C4-2B (cell line): Measurements from ENCODE around the gene UQCC3.

Source experiments
- H3K27ac ChIP-seq: fragments of 450-650 bp; 2 replicates; pipeline ENCODE4 v1.5.1; 2017
- ZFX ChIP-seq: fragments of 450-650 bp; IDR thresholded peaks from 2 replicates; pipeline ENCODE4 v1.6.1; 2017
- TF ChIP-seq, protein P1 (sequence below): fragments of 450-650 bp; conservative IDR thresholded peaks from 2 replicates; pipeline ENCODE4 v1.5.1; 2017; ENCODE audit warnings: mild to moderate bottlenecking

The UQCC3 gene

GRCh38 chr11:62677714-62678113 is 6.2 kb downstream of the UQCC3 start:
- peak overlapping the region; percentile 83 for H3K27ac ChIP-seq
- TF ChIP-seq, protein P1, sequence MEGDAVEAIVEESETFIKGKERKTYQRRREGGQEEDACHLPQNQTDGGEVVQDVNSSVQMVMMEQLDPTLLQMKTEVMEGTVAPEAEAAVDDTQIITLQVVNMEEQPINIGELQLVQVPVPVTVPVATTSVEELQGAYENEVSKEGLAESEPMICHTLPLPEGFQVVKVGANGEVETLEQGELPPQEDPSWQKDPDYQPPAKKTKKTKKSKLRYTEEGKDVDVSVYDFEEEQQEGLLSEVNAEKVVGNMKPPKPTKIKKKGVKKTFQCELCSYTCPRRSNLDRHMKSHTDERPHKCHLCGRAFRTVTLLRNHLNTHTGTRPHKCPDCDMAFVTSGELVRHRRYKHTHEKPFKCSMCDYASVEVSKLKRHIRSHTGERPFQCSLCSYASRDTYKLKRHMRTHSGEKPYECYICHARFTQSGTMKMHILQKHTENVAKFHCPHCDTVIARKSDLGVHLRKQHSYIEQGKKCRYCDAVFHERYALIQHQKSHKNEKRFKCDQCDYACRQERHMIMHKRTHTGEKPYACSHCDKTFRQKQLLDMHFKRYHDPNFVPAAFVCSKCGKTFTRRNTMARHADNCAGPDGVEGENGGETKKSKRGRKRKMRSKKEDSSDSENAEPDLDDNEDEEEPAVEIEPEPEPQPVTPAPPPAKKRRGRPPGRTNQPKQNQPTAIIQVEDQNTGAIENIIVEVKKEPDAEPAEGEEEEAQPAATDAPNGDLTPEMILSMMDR: no peak

DNA sequence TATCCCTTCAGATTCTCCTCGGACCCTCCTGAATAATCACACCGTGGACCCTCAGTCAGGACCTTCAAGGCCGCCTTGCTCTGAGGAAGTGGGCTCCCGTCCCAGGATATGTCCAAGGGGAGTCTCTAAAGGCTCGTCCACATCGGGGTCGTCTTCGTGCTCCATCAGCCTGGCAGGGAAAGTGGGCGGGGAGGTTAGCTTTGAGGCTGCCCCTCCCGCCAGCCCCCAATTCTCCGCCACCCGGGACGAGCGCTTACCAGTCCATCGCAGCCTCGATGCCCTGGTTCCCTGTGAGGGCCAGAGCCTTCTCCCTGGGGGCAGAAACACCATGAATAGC is 6.9 kb downstream of the UQCC3 start:
- peak overlapping the region; percentile 83 for H3K27ac ChIP-seq
- TF ChIP-seq, protein P1: no peak
- no peak for TF ChIP-seq ZFX

DNA sequence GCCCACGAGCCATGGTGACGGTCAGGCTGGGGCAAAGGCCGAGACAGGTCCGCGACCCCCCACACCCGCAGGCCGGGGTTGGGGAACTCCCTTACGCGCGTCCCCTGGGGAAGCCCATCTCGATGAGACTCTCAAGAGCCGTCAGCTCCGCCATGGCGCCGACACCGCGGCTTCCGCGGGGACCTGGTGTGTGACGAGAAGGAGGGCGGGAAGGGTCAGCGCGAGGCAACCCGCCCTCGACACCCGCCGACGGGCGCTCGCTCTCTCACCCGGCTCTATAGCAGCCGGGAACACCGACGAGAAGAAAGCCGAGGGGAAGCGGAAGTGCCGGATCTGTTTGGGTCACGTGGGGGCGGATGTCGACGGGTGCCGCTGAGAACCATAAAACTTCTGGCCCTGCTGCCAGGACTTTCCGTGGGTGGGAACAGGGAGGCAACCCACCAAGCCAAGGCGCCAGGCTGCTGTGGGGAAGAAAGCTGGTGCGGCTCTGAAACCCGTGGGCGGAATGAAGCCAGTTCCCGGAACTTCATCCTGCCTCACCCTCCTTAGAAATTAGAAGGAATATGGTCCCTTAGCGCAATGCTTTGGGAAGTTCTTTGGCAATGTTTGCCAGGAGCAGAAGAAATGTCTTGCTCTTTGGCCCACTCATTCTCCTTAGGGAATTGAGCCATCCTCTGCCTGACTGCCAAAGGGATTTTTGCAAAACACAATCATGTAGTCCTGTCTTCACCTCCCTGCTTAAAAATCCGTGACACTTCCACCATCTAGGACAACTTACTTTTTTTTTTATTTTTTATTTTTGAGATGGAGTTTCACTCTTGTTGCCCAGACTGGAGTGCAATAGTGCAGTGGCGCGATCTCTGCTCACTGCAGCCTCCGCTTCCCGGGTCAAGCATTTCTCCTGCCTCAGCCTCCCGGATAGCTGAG is 7.6 kb downstream of the UQCC3 start, which contains the start of gene UBXN1:
TSS of gene UBXN1 (minus strand) at position 304 of the 927 bp plus-strand sequence. CDS start at position 154, 150 bp downstream.
- TF ChIP-seq, protein P1: no peak
- TF ChIP-seq ZFX: no peak
- H3K27ac ChIP-seq: peak within 1 kb of the TSS; percentile 83

DNA sequence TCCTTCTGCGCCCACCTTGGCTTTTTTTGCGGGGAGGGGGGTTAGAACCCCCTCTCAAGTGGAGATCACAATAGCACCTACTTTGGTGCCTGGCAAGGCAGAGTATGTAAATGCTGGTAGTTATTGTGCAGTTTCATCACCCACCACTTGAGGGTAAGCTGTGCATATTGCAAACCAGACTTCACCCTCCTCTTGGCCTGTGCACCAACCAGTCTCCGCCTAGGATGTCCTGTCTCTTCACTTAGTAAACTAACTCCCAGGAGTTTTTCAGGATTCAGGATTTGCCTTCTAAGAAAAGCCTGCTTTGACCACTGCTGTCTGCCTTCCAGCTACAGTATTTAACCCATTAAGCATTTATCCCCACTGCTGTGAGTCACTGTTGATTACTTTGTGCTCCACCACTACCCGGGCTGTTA is 9.4 kb downstream of the UQCC3 start:
- H3K27ac ChIP-seq: no peak overlapping the region
- TF ChIP-seq, protein P1: no peak; the same call in 1 of the 2 replicates
- TF ChIP-seq ZFX: no peak

GRCh38 chr11:62682518-62682917 is 11.0 kb downstream of the UQCC3 start:
- no peak overlapping the region for H3K27ac ChIP-seq
- TF ChIP-seq, protein P1: no peak

DNA sequence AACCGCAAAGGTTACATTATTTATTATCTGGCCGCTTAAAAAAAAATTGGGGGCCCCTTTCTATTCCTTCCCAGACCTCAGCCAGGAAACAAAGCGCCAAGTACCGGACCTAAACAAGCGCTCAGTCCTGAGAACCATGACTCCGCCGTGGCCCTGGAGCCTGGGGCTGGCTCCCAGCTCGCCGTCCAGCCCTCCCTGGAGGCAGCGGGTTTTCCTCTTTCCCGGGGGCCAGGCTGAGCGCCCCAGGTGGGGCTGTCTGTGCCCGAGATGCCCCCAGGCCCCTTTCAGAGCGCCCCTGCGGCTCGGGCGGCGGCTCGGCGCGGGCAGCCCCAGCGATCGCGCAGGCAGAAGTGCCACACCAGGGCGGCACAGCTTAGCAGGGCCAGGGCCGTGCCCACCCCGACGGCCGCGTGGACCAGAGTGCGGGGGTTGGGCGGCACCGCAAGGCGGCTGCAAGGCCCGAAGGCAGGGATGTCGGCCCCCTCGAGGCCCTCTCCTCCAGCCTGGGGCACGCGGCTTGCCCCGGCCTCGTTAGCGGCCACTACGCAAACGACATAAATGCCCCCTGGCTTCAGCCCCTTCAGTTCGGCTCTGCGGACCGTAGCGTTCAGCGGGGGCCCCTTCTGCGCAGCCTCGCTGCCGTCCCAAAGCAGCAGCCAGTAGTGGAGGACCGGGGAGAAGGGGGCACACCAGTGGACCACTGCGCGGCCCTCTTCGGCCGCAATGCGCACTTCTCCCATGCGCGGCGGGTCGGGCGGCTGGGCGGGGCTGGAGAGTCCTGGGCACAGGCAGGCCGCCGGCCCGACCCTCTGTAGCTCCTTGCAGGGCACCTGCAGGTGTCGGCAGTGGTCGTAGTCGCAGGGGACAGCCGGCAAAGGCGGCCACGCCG is 16.3 kb downstream of the UQCC3 start:
- no peak overlapping the region for H3K27ac ChIP-seq

More for the DNA sequence above, 16.3 kb downstream of the UQCC3 start:
- TF ChIP-seq ZFX: no peak
- TF ChIP-seq, protein P1: no peak
